Fibroblast of lung (primary cell): Measurements from ENCODE around the gene CAND1.

Experiments used
- EZH2 ChIP-seq: IDR thresholded peaks from 2 replicates; pipeline ENCODE4 v1.5.1; 2012; ENCODE audit warnings: low read length, control low read depth, mild to moderate bottlenecking; ENCODE audit errors: missing control alignments
- TF ChIP-seq, protein P1 (sequence below), 2 donors: IDR thresholded peaks in 1 of 2; conservative IDR thresholded peaks in 1 of 2; 1 replicate in 1 of 2; 2 replicates in 1 of 2; pipeline ENCODE4 v1.5.1; 2011 to 2012; ENCODE audit warnings: low read length in 2 of 2, control low read depth in 1 of 2, inconsistent platforms in 1 of 2, low read depth in 1 of 2, mild to moderate bottlenecking in 1 of 2

DNA sequence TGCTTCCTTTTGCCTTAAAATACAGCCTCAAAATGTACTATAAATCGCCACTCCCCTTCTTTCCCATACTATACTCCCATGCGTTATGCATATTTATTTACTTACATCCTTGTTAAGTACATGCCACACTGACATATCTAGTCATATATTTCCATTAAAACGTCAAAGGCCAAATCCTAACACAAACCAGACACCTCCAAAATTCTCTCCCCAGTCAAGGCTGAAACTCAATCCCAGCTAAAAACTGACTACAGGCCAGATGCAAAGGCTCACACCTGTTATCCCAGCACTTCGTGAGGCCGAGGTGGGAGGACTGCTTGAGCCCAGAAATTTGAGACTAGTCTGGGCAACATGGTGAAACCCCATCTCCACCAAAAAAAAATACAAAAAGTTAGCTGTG is 5.7 kb upstream of the CAND1 start:
- TF ChIP-seq, protein P1, sequence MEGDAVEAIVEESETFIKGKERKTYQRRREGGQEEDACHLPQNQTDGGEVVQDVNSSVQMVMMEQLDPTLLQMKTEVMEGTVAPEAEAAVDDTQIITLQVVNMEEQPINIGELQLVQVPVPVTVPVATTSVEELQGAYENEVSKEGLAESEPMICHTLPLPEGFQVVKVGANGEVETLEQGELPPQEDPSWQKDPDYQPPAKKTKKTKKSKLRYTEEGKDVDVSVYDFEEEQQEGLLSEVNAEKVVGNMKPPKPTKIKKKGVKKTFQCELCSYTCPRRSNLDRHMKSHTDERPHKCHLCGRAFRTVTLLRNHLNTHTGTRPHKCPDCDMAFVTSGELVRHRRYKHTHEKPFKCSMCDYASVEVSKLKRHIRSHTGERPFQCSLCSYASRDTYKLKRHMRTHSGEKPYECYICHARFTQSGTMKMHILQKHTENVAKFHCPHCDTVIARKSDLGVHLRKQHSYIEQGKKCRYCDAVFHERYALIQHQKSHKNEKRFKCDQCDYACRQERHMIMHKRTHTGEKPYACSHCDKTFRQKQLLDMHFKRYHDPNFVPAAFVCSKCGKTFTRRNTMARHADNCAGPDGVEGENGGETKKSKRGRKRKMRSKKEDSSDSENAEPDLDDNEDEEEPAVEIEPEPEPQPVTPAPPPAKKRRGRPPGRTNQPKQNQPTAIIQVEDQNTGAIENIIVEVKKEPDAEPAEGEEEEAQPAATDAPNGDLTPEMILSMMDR (conservative IDR thresholded peaks at IDR 0.05 in 1 of 2, IDR thresholded peaks at IDR 0.05 in 1 of 2; ENCODE audit: low read depth in 1 of 2, low read length in 2 of 2): no peak
- no peak for TF ChIP-seq EZH2
